Measurements from ENCODE around the gene GTF3C5.
"Not testable (repeated sequence)": the region's sequence is repeated elsewhere in the genome, so short reads cannot be mapped to it uniquely, and the experiment has no call there.

Gene GTF3C5

DNA sequence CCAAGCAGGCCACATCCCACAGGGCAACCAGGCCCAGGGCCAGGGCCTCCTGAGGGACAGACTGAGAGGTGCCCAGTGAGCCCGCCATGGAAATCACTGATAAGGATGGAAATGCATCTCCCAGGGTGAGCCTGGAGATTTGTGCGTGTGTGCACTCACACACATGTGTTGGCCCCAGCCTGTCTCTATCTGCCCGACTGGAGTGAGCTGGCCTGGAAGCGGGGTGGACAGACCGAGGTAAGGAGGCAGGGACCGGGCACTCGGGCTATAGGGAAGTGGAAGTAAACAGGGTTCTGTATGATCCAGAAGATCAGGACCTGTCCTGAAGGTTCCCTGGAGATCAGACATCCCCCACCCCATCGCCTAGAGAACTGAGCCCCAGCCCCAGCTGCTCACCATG is 34.9 kb upstream of the GTF3C5 start:
- DNase-seq, result peak in 2 of 10 donors; percentile 52 to 62
- intact Hi-C loops (cut with DNase I), result no loop called here

GRCh38 chr9:132996526-132996925 is 34.3 kb upstream of the GTF3C5 start:
- peak in 2 of 10 donors; percentile 49 to 73 for DNase-seq
- intact Hi-C loops (cut with DNase I), result no loop called here

- intact Hi-C loops (cut with DNase I), result no loop called here
- peak in 2 of 10 donors; percentile 1 to 21 for DNase-seq
Observed at GRCh38 chr9:132997591-132997990, 33.2 kb upstream of the GTF3C5 start.

DNA sequence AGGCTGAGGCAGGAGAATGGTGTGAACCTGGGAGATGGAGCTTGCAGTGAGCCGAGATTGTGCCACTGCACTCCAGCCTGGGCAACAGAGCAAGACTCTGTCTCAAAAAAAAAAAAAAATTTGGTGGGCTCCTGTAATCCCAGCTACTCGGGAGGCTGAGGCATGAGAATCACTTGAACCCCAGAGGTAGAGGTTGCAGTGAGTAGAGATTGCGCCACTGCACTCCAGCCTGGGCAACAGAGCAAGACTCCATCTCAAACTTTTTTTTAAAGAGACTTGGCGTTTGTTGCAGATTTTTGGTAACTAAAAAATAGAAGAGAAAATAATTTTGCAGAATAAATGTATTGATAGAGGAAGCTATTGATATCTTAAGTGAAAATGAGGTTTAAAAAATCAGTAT is 32.6 kb upstream of the GTF3C5 start:
- intact Hi-C loops (cut with DNase I), result not testable (repeated sequence)
- DNase-seq, result peak in 1 of 10 donors; percentile 30

- intact Hi-C loops (cut with DNase I), result no loop called here
- DNase-seq, result peak in 2 of 10 donors; percentile 50 to 55
Observed at GRCh38 chr9:132998831-132999635, 31.8 kb upstream of the GTF3C5 start.

DNA sequence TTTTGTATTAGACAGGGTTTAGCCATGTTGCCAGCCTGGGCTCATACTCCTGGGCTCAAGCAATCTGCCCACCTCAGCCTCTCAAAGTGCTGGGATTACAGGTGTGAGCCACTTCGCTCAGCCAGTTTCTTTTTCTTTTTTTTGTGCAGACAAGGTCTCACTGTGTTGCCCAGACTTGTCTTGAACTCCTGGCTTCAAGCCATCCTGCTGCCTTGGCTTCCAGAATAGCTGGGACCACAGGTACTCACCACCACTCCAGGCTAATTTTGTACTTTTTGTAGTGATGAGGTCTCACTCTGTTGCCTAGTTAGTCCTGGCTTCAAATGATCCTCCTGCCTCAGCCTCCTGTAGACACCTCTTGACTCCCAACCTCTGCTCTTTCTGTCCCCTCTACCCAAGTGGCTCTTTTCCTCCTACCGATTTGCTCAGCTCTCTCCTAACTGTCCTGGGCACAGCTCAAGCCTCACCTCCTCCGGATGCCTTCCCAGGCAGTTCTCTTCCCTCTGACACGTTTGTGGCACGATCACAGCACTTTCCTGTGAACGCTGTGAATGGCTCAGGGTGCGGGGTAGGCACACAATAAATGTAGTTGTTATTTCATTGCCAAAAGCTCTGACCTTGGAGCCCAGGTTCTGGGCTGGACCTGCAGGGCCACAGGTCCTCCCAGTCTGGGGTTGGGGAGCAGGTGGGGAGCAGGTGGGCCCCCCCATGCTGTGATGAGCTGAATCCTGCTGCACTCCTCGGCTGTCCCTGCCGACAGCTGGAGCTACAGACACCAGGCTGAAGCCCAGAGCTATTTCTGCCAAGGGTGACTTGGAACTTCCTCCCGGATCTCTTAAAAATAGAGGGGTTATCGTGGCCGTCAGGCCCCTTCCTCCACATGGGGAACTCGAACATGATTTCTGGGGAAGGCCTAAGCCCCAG is 28.4 kb upstream of the GTF3C5 start:
- intact Hi-C loops (cut with DNase I), result no loop called here
- peak in 2 of 10 donors; percentile 23 to 59 for DNase-seq

- intact Hi-C loops (cut with DNase I), result no loop called here
- DNase-seq, result peak in 1 of 10 donors; percentile 48
Observed at GRCh38 chr9:133003071-133003461, 27.7 kb upstream of the GTF3C5 start.

DNA sequence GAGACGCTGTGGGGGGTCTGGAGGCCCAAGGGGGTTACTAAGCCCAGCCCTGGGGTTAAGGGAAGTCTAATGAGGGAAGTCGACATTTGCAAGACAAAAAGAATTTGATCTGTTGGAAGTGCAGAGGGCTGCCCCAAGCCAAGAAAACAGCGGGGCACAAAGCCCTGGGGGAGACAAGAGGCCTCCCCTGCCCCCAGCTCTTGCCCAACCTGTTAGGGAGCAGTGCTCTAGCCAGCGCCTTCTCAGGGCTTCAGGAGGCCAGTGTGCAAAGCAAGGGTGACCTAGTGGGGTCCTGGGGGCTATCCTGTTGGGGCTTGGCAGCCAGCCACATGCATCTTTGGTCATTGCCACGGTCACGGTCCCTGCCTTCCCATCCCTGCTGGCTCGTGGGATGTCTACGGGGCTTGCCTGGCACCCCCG is 27.1 kb upstream of the GTF3C5 start:
- peak in 2 of 10 donors; percentile 13 to 82 for DNase-seq
- intact Hi-C loops (cut with DNase I), result no loop called here

DNA sequence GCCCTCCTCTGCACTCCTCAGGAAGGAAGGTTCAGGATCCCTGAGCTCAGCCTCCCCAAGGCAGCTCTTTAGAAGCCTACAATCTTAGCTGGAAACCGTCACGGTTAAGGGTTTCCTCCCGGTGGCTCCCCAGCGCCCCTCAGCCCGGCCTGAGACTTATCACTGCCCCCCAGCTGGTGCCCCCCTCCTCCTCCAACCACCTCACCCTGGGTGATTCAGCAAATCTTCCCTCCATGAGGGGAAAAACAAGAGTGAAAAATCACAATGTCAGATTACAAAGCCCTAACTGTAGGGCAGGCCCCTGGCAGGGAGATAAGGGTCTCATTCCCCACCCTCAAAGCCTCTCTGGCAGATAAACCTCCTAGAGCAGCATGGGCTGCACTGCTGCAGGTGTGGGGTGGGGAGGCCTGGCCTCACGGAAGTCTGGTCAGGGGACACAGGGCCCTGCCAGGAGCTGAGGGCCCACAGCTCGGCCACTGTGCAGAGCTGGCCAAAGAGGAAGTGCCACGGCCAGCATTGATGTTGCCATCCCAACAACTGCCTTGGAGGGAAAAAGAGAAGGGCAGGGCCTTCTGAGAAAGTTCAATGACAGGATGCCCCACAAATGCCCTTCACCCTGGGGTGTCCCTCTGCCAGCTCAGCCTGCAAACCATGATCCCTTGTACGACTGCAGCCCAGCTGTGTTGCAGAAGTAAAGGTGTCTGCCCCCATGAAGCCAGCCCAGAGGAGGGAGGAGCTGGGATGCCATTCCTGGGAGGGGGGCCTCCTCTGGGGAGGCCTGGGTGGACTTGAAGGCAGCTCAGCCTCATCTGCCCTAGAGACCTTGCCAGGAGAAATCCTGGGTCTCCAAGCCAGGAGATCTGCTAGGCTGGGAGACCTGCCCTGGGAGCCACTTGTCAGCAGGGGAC is 26.5 kb upstream of the GTF3C5 start:
- intact Hi-C loops (cut with DNase I), result no loop called here
- peak in 2 of 10 donors; percentile 10 to 71 for DNase-seq

DNA sequence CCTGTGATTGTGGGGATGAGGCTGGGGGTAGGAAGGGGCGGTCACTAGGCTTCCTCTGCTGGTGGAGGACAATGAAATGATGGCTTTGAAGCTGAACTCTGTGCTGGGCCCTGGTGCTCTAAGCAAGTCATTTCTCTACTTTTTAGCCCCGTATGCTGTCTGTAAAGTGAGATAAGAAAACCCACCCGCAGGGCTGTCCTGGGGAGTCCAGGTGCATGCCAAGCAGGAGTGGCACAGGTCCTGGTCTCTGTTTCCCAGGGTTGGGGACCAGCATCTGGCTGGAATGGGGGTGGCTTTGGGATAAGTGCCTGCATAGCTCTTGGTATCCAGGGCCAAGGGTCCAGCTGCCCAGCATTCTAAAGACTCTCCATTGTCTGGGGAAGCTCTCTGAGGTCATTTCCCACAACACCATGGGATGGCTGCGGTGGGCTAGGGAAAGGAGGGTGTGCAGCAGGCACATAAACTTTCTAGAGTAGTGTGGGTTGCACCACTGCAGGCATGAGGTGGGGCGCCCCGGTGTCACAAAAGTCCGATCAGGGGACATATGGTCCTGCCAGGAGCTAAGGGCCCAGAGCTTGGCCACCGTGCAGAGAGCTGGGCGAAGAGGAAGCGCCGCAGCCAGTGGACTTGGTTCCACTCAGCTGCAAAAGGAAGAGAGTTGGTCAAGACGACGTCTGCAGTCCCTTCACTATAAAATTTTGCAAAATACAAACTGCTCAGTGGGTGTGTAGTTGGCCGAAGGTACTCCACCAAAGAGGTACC is 25.6 kb upstream of the GTF3C5 start:
- intact Hi-C loops (cut with DNase I), result no loop called here
- DNase-seq, result peak in 2 of 10 donors; percentile 2 to 70

DNA sequence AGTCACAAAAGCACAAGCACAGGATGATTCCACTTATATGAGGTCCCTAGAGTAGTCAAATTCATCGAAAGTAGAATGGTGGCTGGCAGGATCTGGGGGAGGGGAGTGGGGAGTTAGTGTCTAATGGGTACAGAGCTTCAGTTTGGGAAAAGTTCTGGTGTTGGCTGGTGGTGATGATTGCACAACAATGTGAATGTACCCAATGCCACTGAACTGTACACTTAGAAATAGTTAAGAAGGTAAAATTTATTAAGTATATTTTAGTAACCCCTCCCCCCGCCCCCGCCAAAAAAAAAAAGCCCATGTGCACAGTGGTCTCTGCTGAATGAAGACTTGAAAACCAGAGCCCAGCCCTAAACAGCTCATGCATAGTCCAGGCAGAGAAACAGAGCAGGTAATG is 24.8 kb upstream of the GTF3C5 start:
- intact Hi-C loops (cut with DNase I), result no loop called here

GRCh38 chr9:133006731-133007352 is 24.0 kb upstream of the GTF3C5 start:
- DNase-seq, result peak in 1 of 10 donors; percentile 17
- intact Hi-C loops (cut with DNase I), result no loop called here

More for the DNA sequence above, 24.8 kb upstream of the GTF3C5 start:
- DNase-seq, result peak in 1 of 10 donors; percentile 5

GRCh38 chr9:133008406-133008805 is 22.4 kb upstream of the GTF3C5 start:
- intact Hi-C loops (cut with DNase I), result no loop called here

GRCh38 chr9:133008824-133009223 is 22.0 kb upstream of the GTF3C5 start:
- no peak for DNase-seq
- intact Hi-C loops (cut with DNase I), result no loop called here

More at GRCh38 chr9:133008406-133008805, 22.4 kb upstream of the GTF3C5 start:
- peak in 2 of 10 donors; percentile 3 to 29 for DNase-seq

DNA sequence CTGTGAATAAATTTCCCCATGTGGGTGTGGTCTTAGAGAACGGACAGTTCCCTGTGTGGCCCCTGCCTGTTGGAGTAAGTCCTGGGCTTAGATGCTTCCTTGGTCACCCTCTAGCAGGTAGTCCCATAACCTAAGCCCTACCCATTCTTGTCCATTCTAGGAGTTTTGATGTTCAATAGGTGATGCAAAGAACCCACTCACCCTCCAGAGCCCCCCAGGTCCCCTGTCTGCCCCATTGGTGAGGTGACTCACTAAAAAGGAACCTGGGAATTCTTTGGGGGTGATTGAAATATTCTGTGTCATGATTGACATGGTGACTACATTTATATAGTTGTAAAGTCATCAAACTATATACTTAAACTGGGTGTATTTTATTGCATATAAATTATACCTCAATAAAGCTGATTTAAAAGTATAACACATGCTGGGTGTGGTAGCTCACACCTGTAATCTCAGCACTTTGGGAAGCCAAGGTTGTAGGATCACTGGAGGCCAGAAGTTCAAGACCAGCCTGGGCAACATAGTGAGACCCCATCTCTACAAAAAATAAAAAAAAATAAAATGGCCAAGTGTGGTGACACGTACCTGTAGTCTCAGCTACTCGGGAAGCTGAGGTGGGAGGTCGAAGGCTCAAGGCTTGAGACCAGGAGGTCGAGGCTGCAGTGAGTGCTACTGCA is 20.8 kb upstream of the GTF3C5 start:
- peak in 1 of 10 donors; percentile 25 for DNase-seq
- intact Hi-C loops (cut with DNase I), result no loop called here

DNA sequence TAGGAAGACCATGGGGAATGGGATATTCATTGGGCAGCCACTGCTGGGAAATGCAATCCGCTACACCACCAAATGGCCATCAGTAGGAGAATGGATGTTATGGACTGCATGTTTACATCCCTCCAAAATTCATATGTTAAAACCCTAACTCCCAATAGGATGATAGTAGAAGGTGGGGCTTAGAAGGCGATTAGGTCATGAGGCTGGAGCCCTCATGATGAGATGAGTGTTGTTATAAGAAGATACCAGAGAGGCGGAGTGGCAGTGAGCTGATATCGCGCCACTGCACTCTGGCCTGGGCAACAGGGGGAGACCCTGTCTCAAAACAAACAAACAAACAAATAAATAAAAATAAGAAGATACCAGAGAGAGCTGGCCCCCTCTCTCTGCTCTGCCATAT is 16.1 kb upstream of the GTF3C5 start:
- DNase-seq, result peak in 1 of 10 donors; percentile 5
- intact Hi-C loops (cut with DNase I), result no loop called here

- peak in 1 of 10 donors; percentile 77 for DNase-seq
- intact Hi-C loops (cut with DNase I), result no loop called here
Observed at GRCh38 chr9:133023117-133023890, 7.5 kb upstream of the GTF3C5 start.

DNA sequence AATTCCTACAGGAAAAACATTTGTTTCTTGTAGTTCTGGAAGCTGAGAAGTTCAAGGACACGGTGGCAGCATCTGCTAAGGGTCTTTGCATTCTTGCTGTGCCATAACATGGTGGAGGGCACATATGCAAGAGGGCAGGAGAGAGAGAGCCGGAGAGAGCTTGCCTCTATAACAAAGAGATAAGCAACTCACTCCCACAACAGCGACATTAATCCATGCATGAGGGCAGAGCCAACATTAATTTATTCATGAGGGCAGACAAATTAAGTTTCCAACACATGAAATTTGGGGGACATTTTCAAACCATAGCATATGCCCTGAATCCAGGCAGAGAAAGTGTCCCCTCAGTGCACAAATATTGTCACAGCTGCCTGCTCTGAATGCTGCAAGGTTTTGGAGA is 4.4 kb upstream of the GTF3C5 start:
- intact Hi-C loops (cut with DNase I), result no loop called here
- no peak for DNase-seq

All from posterior cingulate gyrus (tissue), 11 donors.